Kidney tubule cell (primary cell): Measurements from ENCODE around the gene IL36B.
A peak's percentile ranks its signal among the peaks of the same experiment; 100 is the strongest.

Source experiments
- DNase-seq: peaks from one replicate; pipeline ENCODE4 v3.0.0-alpha.2; 2018; ENCODE audit warnings: low spot score

The IL36B gene

GRCh38 chr2:113009622-113010021 is 43.0 kb downstream of the IL36B start:
- DNase-seq: no peak

- no peak for DNase-seq
These were observed 45.4 kb downstream of the IL36B start for GRCh38 chr2:113007250-113007649.

GRCh38 chr2:113005030-113005509 is 47.6 kb downstream of the IL36B start, which contains the start of gene IL36A:
Gene IL36A, plus strand, starts transcription at chr2:113005459. Its CDS starts 413 bp downstream, at chr2:113005872.
- DNase-seq: peak; percentile 8

- DNase-seq: no peak
These were observed 50.0 kb downstream of the IL36B start for GRCh38 chr2:113002677-113003076.

- DNase-seq: no peak
These were observed 52.2 kb downstream of the IL36B start for GRCh38 chr2:113000436-113000835.

GRCh38 chr2:112997151-112997550 is 55.5 kb downstream of the IL36B start:
- no peak for DNase-seq

GRCh38 chr2:112996635-112997034 is 56.0 kb downstream of the IL36B start:
- DNase-seq: no peak

DNA sequence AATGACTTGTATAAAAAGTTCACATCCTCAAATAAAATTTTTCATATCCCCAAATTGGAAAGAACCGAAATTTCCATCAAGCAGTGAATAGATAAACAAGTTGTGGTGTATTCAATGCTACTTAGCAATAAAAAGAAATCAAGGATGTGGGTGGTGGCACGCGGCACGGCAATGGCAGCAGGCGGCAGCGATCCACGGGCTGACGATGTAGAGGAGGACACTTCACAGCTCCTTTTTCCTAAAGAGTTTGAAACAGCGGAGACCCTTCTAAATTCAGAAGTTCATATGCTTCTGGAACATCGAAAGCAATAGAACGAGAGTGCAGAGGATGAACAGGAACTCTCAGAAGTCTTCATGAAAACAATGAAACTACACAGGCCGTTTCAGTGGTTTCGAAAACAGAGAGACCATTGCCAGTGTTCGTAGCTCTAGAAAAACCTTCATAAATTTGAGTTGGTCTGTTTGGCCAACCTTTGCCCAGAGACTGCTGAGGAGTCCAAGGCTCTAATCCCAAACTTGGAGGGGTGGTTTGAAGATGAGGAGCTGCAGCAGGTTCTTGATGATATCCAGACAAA is 57.2 kb downstream of the IL36B start:
- no peak for DNase-seq

GRCh38 chr2:112994648-112995047 is 58.0 kb downstream of the IL36B start:
- no peak for DNase-seq

DNA sequence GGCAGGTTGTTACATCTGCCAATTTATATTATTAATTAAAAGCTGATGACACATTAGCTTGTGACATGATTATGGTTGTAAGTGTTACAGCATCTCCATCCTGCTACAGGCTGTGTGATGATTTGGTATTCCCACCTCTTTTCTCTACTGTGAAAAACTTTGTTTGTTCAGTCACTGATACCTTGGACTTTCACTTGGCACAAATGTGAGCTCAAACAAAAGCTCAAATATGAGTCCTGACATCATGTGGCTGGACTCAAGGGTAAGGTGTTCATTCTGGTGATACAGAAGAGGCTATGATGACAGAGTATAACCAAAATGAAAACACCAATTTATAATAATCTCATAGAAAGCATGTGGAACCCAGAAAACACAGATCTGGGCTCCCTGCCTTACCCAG is 58.8 kb downstream of the IL36B start:
- DNase-seq: no peak

DNA sequence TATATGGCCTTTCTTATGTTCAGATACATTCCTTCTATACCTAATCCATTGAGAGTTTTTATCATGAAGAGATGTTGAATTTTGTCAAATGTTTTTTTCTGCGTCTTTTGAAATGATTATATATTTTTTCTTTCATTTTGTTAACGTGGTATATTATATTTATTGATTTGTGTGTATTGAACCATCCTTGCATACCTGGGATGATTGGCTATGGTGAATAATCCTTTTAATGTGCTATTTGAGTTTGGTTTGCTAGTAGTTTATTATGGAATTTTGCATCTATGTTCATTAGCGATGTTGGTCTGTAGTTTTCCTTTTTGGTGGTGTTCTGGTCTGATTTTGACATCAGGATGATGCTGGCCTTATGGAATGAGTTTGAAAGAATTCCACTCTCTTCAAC is 63.1 kb downstream of the IL36B start:
- DNase-seq: no peak

DNA sequence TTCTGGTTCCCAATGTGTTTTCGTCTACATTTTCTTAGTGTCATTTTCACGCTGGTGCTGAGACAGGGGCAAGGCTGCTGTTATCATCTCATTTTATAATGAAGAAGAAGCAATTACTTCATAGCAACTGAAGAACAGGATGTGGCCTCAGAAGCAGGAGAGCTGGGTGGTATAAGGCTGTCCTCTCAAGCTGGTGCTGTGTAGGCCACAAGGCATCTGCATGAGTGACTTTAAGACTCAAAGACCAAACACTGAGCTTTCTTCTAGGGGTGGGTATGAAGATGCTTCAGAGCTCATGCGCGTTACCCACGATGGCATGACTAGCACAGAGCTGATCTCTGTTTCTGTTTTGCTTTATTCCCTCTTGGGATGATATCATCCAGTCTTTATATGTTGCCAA is 67.6 kb downstream of the IL36B start:
- no peak for DNase-seq

GRCh38 chr2:112980537-112980936 is 72.1 kb downstream of the IL36B start:
- DNase-seq: no peak

DNA sequence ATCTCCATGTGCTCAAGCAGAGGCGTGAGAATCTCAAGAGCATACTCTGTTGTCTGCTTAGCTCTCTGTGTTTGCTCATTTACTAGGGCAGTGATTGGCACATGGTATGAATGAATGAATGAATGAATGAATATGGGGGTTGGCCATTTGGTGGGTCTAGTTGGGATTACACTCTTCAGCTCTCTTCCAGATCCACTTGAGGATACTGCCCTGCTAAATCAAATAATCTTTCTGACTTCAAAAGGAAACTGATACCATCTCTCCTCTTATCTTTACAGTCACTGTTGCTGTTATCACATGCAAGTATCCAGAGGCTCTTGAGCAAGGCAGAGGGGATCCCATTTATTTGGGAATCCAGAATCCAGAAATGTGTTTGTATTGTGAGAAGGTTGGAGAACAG is 72.9 kb downstream of the IL36B start:
- DNase-seq: no peak

DNA sequence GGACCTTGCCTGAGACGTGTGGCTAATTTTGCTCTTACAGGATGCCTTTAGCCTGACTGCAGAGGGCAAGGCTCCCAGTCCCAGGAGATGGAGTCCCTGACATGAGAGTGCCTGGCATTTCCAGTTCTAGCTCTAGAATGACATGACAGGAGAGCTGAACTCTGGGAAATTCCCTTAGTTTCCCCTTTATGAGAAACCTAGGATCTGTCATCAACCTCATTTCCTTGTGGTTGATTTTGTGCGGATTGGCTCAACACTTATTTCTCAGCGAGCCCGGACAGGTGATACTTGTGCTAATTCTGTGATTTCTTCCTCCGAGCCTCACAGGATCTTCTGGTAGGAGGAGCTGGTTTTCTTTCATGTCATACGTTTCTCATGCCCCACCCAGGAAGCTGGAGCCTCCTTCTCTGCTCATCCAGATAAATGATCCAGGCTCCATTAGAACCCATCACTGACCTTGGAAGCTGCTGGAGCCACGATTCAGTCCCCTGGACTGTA is 75.1 kb downstream of the IL36B start, which contains the start of gene IL36G:
TSS of gene IL36G (plus strand) at position 448 of the 498 bp plus-strand sequence. CDS start 633 bp downstream, outside the sequence.
- no peak for DNase-seq
